A673 (cell line): ENCODE data around the gene SYNPO.

ENCODE experiments used
- EZH2 ChIP-seq: fragments of 200-600 bp; sonication (generic); IDR thresholded peaks from 2 replicates; pipeline ENCODE4 v1.6.1; 2017; ENCODE audit warnings: borderline replicate concordance, low read depth, mild to moderate bottlenecking, mixed read lengths, antibody characterized with exemption, low read length; ENCODE audit not compliant: poor library complexity, severe bottlenecking
- TF ChIP-seq, protein P1 (sequence below): fragments of 300-800, 200-600 bp; sonication (generic); conservative IDR thresholded peaks from 2 replicates; pipeline ENCODE4 v1.5.1; 2017; ENCODE audit warnings: low read depth, mild to moderate bottlenecking, antibody characterized with exemption, low read length, moderate library complexity, mixed read lengths

DNA sequence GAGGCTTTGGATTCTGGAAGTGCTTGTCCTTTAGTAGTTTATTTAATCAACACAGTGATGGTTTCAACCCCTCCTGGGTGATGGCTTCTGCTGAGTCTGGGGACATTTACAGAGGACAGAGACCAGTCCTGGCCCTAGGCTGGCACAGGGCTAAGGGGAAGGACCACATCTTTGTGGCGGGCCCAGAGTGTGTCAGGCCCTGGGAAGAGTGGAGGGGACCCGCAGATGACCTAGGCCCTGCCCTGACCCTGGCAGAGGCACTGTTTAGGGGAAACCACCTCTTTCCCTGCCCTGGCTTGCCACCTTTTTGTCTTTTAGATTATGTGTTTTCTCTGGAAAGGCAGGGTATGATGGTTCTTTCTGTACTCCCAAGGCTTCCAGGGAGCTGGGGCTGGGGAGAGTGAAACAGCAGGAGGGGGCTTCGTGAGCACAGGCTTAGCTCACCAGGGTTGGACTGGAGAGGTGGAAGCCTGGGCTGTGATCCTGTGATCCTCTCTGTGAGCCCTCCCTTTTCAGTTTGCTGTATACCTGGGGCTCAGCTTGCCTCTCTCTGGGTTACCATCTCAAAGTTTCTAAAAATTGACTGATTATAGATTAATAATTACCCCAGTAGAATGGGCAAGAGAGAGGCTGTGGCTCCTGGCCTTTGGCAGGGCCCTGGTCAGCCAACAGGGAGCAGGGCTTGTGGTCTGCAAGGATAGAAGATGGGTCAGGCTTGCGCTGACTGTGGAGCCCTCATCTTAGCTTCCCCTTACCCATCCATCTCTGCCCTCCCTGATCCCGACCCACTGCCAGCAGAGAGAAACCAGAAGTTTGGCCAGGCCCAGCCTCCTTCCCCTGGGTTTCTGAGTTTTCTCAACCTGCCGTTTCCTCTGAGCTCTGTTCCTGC is 1.7 kb upstream of the SYNPO start:
- TF ChIP-seq, protein P1, sequence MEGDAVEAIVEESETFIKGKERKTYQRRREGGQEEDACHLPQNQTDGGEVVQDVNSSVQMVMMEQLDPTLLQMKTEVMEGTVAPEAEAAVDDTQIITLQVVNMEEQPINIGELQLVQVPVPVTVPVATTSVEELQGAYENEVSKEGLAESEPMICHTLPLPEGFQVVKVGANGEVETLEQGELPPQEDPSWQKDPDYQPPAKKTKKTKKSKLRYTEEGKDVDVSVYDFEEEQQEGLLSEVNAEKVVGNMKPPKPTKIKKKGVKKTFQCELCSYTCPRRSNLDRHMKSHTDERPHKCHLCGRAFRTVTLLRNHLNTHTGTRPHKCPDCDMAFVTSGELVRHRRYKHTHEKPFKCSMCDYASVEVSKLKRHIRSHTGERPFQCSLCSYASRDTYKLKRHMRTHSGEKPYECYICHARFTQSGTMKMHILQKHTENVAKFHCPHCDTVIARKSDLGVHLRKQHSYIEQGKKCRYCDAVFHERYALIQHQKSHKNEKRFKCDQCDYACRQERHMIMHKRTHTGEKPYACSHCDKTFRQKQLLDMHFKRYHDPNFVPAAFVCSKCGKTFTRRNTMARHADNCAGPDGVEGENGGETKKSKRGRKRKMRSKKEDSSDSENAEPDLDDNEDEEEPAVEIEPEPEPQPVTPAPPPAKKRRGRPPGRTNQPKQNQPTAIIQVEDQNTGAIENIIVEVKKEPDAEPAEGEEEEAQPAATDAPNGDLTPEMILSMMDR, result no peak
- no peak for TF ChIP-seq EZH2
